ENCODE data around the gene PANK3. TPM values are rescaled to one million over a fixed set of nuclear protein-coding genes. Genes with fewer than 3 reads are reported as not detected.

The PANK3 gene
- polyA plus RNA-seq, 1 donor from 2014 or later = 145 TPM

DNA sequence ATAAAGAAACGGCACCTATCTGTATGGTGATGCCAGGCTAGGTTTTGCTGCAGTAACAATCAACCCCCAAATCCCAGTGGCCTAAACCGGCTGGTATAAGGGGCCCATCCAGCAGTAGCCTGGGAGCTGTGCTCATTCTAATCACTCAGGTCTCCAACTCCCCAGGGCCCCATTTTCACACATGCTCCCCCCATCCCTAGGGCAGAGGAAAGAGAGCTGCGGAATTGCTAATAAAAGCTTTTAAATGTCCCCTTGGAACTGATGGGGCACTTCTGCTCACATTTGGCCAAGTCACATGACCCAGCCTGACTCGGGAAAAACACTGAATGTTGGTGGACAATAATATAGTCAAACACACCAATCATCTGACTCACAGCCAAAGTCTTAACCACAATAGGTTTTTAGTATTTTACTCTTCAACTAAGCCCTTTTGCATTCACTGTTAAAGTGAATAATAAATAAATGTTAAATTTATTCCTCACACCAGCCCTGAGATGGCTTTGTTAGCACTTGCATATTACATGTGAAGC, 48.5 kb downstream of the PANK3 start:
- TF ChIP-seq POLR2AphosphoS5 (IDR thresholded peaks at IDR 0.05) = no peak
- TF ChIP-seq, protein P1, sequence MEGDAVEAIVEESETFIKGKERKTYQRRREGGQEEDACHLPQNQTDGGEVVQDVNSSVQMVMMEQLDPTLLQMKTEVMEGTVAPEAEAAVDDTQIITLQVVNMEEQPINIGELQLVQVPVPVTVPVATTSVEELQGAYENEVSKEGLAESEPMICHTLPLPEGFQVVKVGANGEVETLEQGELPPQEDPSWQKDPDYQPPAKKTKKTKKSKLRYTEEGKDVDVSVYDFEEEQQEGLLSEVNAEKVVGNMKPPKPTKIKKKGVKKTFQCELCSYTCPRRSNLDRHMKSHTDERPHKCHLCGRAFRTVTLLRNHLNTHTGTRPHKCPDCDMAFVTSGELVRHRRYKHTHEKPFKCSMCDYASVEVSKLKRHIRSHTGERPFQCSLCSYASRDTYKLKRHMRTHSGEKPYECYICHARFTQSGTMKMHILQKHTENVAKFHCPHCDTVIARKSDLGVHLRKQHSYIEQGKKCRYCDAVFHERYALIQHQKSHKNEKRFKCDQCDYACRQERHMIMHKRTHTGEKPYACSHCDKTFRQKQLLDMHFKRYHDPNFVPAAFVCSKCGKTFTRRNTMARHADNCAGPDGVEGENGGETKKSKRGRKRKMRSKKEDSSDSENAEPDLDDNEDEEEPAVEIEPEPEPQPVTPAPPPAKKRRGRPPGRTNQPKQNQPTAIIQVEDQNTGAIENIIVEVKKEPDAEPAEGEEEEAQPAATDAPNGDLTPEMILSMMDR (IDR thresholded peaks at IDR 0.05; ENCODE audit: poor library complexity, severe bottlenecking) = no peak
- no peak for TF ChIP-seq MXI1 (conservative IDR thresholded peaks at IDR 0.05; ENCODE audit: poor library complexity, severe bottlenecking)
- TF ChIP-seq RAD21 (conservative IDR thresholded peaks at IDR 0.05) = no peak
- TF ChIP-seq TAF1 (IDR thresholded peaks at IDR 0.05; ENCODE audit: low read depth) = no peak
- TF ChIP-seq, protein P2, sequence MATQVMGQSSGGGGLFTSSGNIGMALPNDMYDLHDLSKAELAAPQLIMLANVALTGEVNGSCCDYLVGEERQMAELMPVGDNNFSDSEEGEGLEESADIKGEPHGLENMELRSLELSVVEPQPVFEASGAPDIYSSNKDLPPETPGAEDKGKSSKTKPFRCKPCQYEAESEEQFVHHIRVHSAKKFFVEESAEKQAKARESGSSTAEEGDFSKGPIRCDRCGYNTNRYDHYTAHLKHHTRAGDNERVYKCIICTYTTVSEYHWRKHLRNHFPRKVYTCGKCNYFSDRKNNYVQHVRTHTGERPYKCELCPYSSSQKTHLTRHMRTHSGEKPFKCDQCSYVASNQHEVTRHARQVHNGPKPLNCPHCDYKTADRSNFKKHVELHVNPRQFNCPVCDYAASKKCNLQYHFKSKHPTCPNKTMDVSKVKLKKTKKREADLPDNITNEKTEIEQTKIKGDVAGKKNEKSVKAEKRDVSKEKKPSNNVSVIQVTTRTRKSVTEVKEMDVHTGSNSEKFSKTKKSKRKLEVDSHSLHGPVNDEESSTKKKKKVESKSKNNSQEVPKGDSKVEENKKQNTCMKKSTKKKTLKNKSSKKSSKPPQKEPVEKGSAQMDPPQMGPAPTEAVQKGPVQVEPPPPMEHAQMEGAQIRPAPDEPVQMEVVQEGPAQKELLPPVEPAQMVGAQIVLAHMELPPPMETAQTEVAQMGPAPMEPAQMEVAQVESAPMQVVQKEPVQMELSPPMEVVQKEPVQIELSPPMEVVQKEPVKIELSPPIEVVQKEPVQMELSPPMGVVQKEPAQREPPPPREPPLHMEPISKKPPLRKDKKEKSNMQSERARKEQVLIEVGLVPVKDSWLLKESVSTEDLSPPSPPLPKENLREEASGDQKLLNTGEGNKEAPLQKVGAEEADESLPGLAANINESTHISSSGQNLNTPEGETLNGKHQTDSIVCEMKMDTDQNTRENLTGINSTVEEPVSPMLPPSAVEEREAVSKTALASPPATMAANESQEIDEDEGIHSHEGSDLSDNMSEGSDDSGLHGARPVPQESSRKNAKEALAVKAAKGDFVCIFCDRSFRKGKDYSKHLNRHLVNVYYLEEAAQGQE (IDR thresholded peaks at IDR 0.05; ENCODE audit: borderline replicate concordance) = no peak
- no peak for TF ChIP-seq EP300 (conservative IDR thresholded peaks at IDR 0.05; ENCODE audit: poor library complexity, severe bottlenecking)
- TF ChIP-seq EZH2 (IDR thresholded peaks at IDR 0.05; ENCODE audit: borderline replicate concordance, insufficient read depth, low read length, poor library complexity, severe bottlenecking) = no peak
- no peak for TF ChIP-seq SMC3 (conservative IDR thresholded peaks at IDR 0.05; ENCODE audit: poor library complexity)
- H2AFZ ChIP-seq (ENCODE audit: low read depth, low read length) = no peak overlapping the region
- no peak overlapping the region for H3K4me2 ChIP-seq (ENCODE audit: low read length)
- H3K4me3 ChIP-seq (ENCODE audit: low read length) = peak overlapping the region; percentile 82
- H4K20me1 ChIP-seq (ENCODE audit: insufficient read depth) = no peaks in the 10 kb centered on the region
- no peaks in the 10 kb centered on the region for H3F3A ChIP-seq (ENCODE audit: insufficient read depth, low read length, poor library complexity, severe bottlenecking)
- H3K9ac ChIP-seq (ENCODE audit: low read length) = no peak overlapping the region
- no peaks in the 10 kb centered on the region for H3K27me3 ChIP-seq (ENCODE audit: insufficient read depth, low read depth, low read length)
- no peaks in the 10 kb centered on the region for H3K9me3 ChIP-seq (ENCODE audit: low read length)
- no peak overlapping the region for H3K27ac ChIP-seq (ENCODE audit: low read length)
- H3K79me2 ChIP-seq (replicated peaks; ENCODE audit: insufficient read depth, low read length) = no peaks in the 10 kb centered on the region
- no peaks in the 10 kb centered on the region for H3K9me2 ChIP-seq (ENCODE audit: insufficient read depth, low read length)
- no peaks in the 10 kb centered on the region for H3K36me3 ChIP-seq (ENCODE audit: insufficient read depth, low read length)

DNA sequence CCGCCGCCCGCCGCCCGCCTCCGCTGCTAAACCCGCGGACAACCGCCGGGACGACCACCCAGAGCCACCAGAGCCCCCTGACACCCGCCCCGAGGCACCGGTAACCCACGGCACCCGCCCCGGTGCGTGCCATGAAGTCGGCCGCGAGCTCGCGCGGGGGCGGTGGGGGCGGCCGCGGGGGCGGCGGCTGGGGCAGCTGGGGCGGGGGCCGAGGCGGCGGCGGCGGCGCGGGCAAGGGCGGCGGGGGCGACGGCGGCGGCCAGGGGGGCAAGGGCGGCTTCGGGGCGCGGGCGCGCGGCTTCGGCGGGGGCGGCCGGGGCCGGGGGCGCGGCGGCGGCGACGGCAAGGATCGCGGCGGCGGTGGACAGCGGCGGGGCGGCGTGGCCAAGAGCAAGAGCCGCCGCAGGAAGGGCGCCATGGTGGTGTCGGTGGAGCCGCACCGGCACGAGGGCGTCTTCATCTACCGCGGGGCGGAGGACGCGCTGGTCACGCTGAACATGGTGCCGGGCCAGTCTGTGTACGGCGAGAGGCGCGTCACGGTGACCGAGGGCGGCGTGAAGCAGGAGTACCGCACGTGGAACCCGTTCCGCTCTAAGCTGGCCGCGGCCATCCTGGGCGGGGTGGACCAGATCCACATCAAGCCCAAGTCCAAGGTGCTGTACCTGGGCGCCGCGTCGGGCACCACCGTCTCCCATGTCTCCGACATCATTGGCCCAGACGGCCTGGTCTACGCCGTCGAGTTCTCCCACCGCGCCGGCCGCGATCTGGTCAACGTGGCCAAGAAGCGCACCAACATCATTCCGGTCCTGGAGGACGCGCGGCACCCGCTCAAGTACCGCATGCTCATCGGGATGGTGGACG, 49.6 kb downstream of the PANK3 start:
- no peaks in the 10 kb centered on the region for H3K36me3 ChIP-seq (ENCODE audit: insufficient read depth, low read length)
- no peak for TF ChIP-seq EP300 (conservative IDR thresholded peaks at IDR 0.05; ENCODE audit: poor library complexity, severe bottlenecking)
- TF ChIP-seq, protein P2 (IDR thresholded peaks at IDR 0.05; ENCODE audit: borderline replicate concordance) = no peak
- peak; percentile 27 for TF ChIP-seq MXI1 (conservative IDR thresholded peaks at IDR 0.05; ENCODE audit: poor library complexity, severe bottlenecking)
- peak; percentile 10 for TF ChIP-seq SMC3 (conservative IDR thresholded peaks at IDR 0.05; ENCODE audit: poor library complexity)
- peak overlapping the region; percentile 45 for H3K4me2 ChIP-seq (ENCODE audit: low read length)
- H3K9me3 ChIP-seq (ENCODE audit: low read length) = no peaks in the 10 kb centered on the region
- H3K79me2 ChIP-seq (replicated peaks; ENCODE audit: insufficient read depth, low read length) = no peaks in the 10 kb centered on the region
- H2AFZ ChIP-seq (ENCODE audit: low read depth, low read length) = peak overlapping the region; percentile 77
- no peaks in the 10 kb centered on the region for H3K9me2 ChIP-seq (ENCODE audit: insufficient read depth, low read length)
- peak overlapping the region; percentile 82 for H3K4me3 ChIP-seq (ENCODE audit: low read length)
- H4K20me1 ChIP-seq (ENCODE audit: insufficient read depth) = no peaks in the 10 kb centered on the region
- H3K27me3 ChIP-seq (ENCODE audit: insufficient read depth, low read depth, low read length) = no peaks in the 10 kb centered on the region
- H3K9ac ChIP-seq (ENCODE audit: low read length) = peak overlapping the region; percentile 70
- no peaks in the 10 kb centered on the region for H3F3A ChIP-seq (ENCODE audit: insufficient read depth, low read length, poor library complexity, severe bottlenecking)
- peak overlapping the region; percentile 61 for H3K27ac ChIP-seq (ENCODE audit: low read length)

Measured in neural cell (in vitro differentiated cells).